K562 (cell line): ENCODE data around the gene PLAAT3. TPM values are rescaled to one million over a fixed set of nuclear protein-coding genes. Genes with fewer than 3 reads are reported as not detected.

ENCODE experiments used
- BACH1 ChIP-seq: fragments of 200-800 bp; sonication (Bioruptor generic); IDR thresholded peaks from 2 replicates; pipeline ENCODE4 v1.6.1; 2016; ENCODE audit warnings: missing genetic modification characterization, missing compliant biosample characterization
- CBX8 ChIP-seq: fragments of 200-600 bp; sonication (generic); IDR thresholded peaks from 2 replicates; pipeline ENCODE4 v1.6.1; 2012; ENCODE audit warnings: borderline replicate concordance, mixed run types, low read depth, mild to moderate bottlenecking, moderate library complexity, mixed read lengths, low read length, control low read depth, inconsistent platforms; ENCODE audit not compliant: poor library complexity, severe bottlenecking; ENCODE audit errors: extremely low read depth
- FOXK1 ChIP-seq: sonication (generic); formaldehyde crosslinking; IDR thresholded peaks from 2 replicates; pipeline ENCODE4 v1.8.0; 2022; ENCODE audit warnings: missing genetic modification reagents, mild to moderate bottlenecking, borderline replicate concordance
- HBP1 ChIP-seq: fragments of 450-650 bp; formaldehyde crosslinking; IDR thresholded peaks from 2 replicates; pipeline ENCODE4 v1.4.0; 2022; ENCODE audit warnings: missing genetic modification characterization
- IRF2 ChIP-seq: sonication (generic); formaldehyde crosslinking; IDR thresholded peaks from 2 replicates; pipeline ENCODE4 v1.8.1; 2022; ENCODE audit warnings: mild to moderate bottlenecking, missing genetic modification reagents
- KDM1A ChIP-seq, 2 experiments: fragments of 450-650 bp; IDR thresholded peaks; 2 replicates each; pipeline ENCODE4 v1.6.1; 2016; ENCODE audit warnings: mild to moderate bottlenecking in 2 of 2
- NFATC3 ChIP-seq: fragments of 450-650 bp; IDR thresholded peaks from 2 replicates; pipeline ENCODE4 v1.6.1; 2017; ENCODE audit warnings: mild to moderate bottlenecking
- POLR2AphosphoS5 ChIP-seq: IDR thresholded peaks from 2 replicates; pipeline ENCODE4 v1.6.1; 2011; ENCODE audit warnings: mild to moderate bottlenecking, low read depth, low read length, moderate library complexity; ENCODE audit not compliant: control insufficient read depth, insufficient read depth
- RB1 ChIP-seq: fragments of 450-650 bp; IDR thresholded peaks from 2 replicates; pipeline ENCODE4 v1.6.1; 2017; ENCODE audit warnings: low read depth, mild to moderate bottlenecking
- RHOXF2B ChIP-seq: fragments of 250-450 bp; sonication (Bioruptor Pico); conservative IDR thresholded peaks from 2 replicates; pipeline ENCODE4 v1.5.1; 2021
- TAL1 ChIP-seq: fragments of 450-650 bp; IDR thresholded peaks from 2 replicates; pipeline ENCODE4 v1.6.1; 2016; ENCODE audit warnings: mild to moderate bottlenecking
- ZFP30 ChIP-seq: fragments of 250-450 bp; sonication (Bioruptor Pico); IDR thresholded peaks from 2 replicates; pipeline ENCODE4 v1.8.0; 2022; ENCODE audit warnings: moderate library complexity, mild to moderate bottlenecking, inconsistent platforms, borderline replicate concordance
- ZNF217 ChIP-seq: sonication (generic); formaldehyde crosslinking; IDR thresholded peaks from 2 replicates; pipeline ENCODE4 v1.8.0; 2022; ENCODE audit warnings: mild to moderate bottlenecking, missing genetic modification reagents
- ZNF589 ChIP-seq: fragments of 200-800 bp; sonication (Bioruptor generic); IDR thresholded peaks from 2 replicates; pipeline ENCODE4 v1.6.1; 2016; ENCODE audit warnings: low read depth, missing genetic modification characterization, missing compliant biosample characterization
- ZNF707 ChIP-seq: fragments of 250-450 bp; sonication (Bioruptor Pico); conservative IDR thresholded peaks from 2 replicates; pipeline ENCODE4 v1.8.0; 2022; ENCODE audit warnings: inconsistent platforms, mild to moderate bottlenecking, moderate library complexity
- polyA plus RNA-seq, 8 experiments: library from polyadenylated mRNA; depleted of rRNA in 4 of 8; stranded (reverse) in 5 of 8; unstranded in 3 of 8; fragments of >200 nt; fragmentation: Nextera tagmentation in 2 of 8; fragmentation: Illumina TruSeq in 1 of 8; extraction: Ambion mirVana in 2 of 8; extraction: Trizol in 1 of 8; gene quantifications; 2 replicates each; pipeline versions ENCODE4 v1.2.1 to v1.2.3, GENCODE V29; 2011 to 2014; ENCODE audit warnings: inconsistent platforms in 1 of 8, missing spikeins in 1 of 8
- total RNA-seq, 7 experiments: library from RNA; depleted of rRNA in 6 of 7; stranded (reverse); fragments of >200 nt in 6 of 7; fragmentation: Illumina TruSeq in 2 of 7; extraction: Trizol in 2 of 7; gene quantifications; 2 replicates each; pipeline versions ENCODE4 v1.2.1 to v1.2.3, GENCODE V29; 2011 to 2021; ENCODE audit warnings: low replicate concordance in 1 of 7
- TF ChIP-seq, protein P1 (sequence below): sonication (generic); IDR thresholded peaks from 2 replicates; pipeline ENCODE4 v1.6.1; 2016
- TF ChIP-seq, protein P2 (sequence below), 2 experiments: IDR thresholded peaks; 2 replicates each; pipeline ENCODE4 v1.6.1; 2011; ENCODE audit warnings: borderline replicate concordance in 1 of 2, control low read depth in 1 of 2, low read depth in 1 of 2, low read length in 1 of 2, mild to moderate bottlenecking in 1 of 2, mixed read lengths in 1 of 2, moderate library complexity in 1 of 2; ENCODE audit not compliant: insufficient read depth in 1 of 2, insufficient read length in 1 of 2, poor library complexity in 1 of 2, severe bottlenecking in 1 of 2; ENCODE audit errors: extremely low read depth in 1 of 2
- TF ChIP-seq, protein P3 (sequence below), 2 experiments: fragments of 450-650 bp; IDR thresholded peaks; 2 replicates each; pipeline ENCODE4 v1.6.1; 2016
- TF ChIP-seq, protein P4 (sequence below), 3 experiments: fragments of 200-800 bp in 1 of 3; sonication (Bioruptor generic) in 1 of 3; sonication (generic) in 1 of 3; formaldehyde crosslinking in 1 of 3; IDR thresholded peaks; 2 replicates each; pipeline versions ENCODE4 v1.6.1 to v1.8.0; 2016 to 2022; ENCODE audit warnings: mild to moderate bottlenecking in 2 of 3, missing compliant biosample characterization in 2 of 3, missing genetic modification characterization in 2 of 3, missing genetic modification reagents in 1 of 3

The PLAAT3 gene
- total and polyA plus RNA-seq, 9 of the 15 experiments (the other 6 are each of a cell fraction or from before 2014, with no cell fraction given) = 0.80 to 2.7 (median 1.4) TPM

GRCh38 chr11:63573881-63574855 is 40.1 kb downstream of the PLAAT3 start (continued):
- TF ChIP-seq HBP1 (CRISPR knock-in tag) (no peak), RB1 (no peak; the same call in 1 of the 2 replicates), BACH1 (tag) (no peak; the same call in 1 of the 2 replicates), POLR2AphosphoS5 (no peak), TAL1 (peak; percentile 10; the same call in 1 of the 2 replicates), RHOXF2B (CRISPR knock-in tag) (no peak), CBX8 (no peak), ZNF707 (CRISPR knock-in tag) (no peak), NFATC3 (no peak), FOXK1 (CRISPR knock-in tag) (0 out of 2 replicates have a peak, but pooled peaks have one; percentile 16), ZNF589 (CRISPR knock-in tag) (no peak), ZNF217 (no peak), KDM1A (IDR thresholded peaks at IDR 0.05) (no peak), ZFP30 (CRISPR knock-in tag) (no peak), IRF2 (CRISPR knock-in tag) (peak; percentile 95)
- TF ChIP-seq, protein P1, sequence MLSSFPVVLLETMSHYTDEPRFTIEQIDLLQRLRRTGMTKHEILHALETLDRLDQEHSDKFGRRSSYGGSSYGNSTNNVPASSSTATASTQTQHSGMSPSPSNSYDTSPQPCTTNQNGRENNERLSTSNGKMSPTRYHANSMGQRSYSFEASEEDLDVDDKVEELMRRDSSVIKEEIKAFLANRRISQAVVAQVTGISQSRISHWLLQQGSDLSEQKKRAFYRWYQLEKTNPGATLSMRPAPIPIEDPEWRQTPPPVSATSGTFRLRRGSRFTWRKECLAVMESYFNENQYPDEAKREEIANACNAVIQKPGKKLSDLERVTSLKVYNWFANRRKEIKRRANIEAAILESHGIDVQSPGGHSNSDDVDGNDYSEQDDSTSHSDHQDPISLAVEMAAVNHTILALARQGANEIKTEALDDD = no peak
- TF ChIP-seq, protein P2, sequence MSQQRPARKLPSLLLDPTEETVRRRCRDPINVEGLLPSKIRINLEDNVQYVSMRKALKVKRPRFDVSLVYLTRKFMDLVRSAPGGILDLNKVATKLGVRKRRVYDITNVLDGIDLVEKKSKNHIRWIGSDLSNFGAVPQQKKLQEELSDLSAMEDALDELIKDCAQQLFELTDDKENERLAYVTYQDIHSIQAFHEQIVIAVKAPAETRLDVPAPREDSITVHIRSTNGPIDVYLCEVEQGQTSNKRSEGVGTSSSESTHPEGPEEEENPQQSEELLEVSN (IDR thresholded peaks at IDR 0.05; ENCODE audit: borderline replicate concordance in 1 of 2, extremely low read depth in 1 of 2, insufficient read depth in 1 of 2, insufficient read length in 1 of 2, low read depth in 1 of 2, low read length in 1 of 2, poor library complexity in 1 of 2, severe bottlenecking in 1 of 2) = peak in 1 of 2 experiments; percentile 55
- TF ChIP-seq, protein P3, sequence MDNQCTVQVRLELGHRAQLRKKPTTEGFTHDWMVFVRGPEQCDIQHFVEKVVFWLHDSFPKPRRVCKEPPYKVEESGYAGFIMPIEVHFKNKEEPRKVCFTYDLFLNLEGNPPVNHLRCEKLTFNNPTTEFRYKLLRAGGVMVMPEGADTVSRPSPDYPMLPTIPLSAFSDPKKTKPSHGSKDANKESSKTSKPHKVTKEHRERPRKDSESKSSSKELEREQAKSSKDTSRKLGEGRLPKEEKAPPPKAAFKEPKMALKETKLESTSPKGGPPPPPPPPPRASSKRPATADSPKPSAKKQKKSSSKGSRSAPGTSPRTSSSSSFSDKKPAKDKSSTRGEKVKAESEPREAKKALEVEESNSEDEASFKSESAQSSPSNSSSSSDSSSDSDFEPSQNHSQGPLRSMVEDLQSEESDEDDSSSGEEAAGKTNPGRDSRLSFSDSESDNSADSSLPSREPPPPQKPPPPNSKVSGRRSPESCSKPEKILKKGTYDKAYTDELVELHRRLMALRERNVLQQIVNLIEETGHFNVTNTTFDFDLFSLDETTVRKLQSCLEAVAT (IDR thresholded peaks at IDR 0.05) = peak in 1 of 2 experiments; percentile 11; a peak in 1 of 4 replicates
- TF ChIP-seq, protein P4, sequence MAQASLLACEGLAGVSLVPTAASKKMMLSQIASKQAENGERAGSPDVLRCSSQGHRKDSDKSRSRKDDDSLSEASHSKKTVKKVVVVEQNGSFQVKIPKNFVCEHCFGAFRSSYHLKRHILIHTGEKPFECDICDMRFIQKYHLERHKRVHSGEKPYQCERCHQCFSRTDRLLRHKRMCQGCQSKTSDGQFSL (CRISPR knock-in tag; IDR thresholded peaks at IDR 0.05) = no peak
- TF ChIP-seq, protein P4 (tag; IDR thresholded peaks at IDR 0.05) = no peak
